Embryonic facial prominence (tissue), 1 donor: ENCODE results near the gene TEX30.
"Not testable (repeated sequence)": the region's sequence is repeated elsewhere in the genome, so short reads cannot be mapped to it uniquely, and the experiment has no call there.

Experiments
- DNase-seq: peaks from one replicate; pipeline ENCODE4 v3.0.0-alpha.2; 2016; ENCODE audit errors: extremely low spot score

TEX30 gene

GRCh38 chr13:102773441-102774213 lies at the start of gene TEX30:
TSS of gene TEX30 (minus strand) at chr13:102773786. CDS start at chr13:102770026, 3,760 bp downstream.
- DNase-seq: peak; percentile 54

- no peak for DNase-seq
Measured at GRCh38 chr13:102817907-102818306, 44.3 kb upstream of the TEX30 start.

GRCh38 chr13:102817241-102817640 lies 43.7 kb upstream of the TEX30 start:
- DNase-seq: no peak

- no peak for DNase-seq
Measured at GRCh38 chr13:102816708-102817107, 43.1 kb upstream of the TEX30 start.

GRCh38 chr13:102815788-102816187 lies 42.2 kb upstream of the TEX30 start:
- DNase-seq: no peak

GRCh38 chr13:102814793-102815192 lies 41.2 kb upstream of the TEX30 start:
- no peak for DNase-seq

- no peak for DNase-seq
Measured at GRCh38 chr13:102814025-102814607, 40.5 kb upstream of the TEX30 start.

- no peak for DNase-seq
Measured at GRCh38 chr13:102812611-102813287, 39.2 kb upstream of the TEX30 start.

GRCh38 chr13:102807699-102808098 lies 34.1 kb upstream of the TEX30 start:
- DNase-seq: no peak

- no peak for DNase-seq
Measured at GRCh38 chr13:102805680-102806079, 32.1 kb upstream of the TEX30 start.

GRCh38 chr13:102800145-102801041 lies 26.8 kb upstream of the TEX30 start:
- DNase-seq: peak; percentile 10

GRCh38 chr13:102799426-102800144 lies 26.0 kb upstream of the TEX30 start:
- no peak for DNase-seq

GRCh38 chr13:102798581-102799425 lies 25.2 kb upstream of the TEX30 start, which contains the start of the genes BIVM and POGLUT2:
TSS of gene BIVM (plus strand) at chr13:102799119. CDS start at chr13:102807268, 8,149 bp downstream.
TSS of gene POGLUT2 (minus strand) at chr13:102798976. CDS start at chr13:102798670, 306 bp downstream.
- DNase-seq: peak; percentile 77

GRCh38 chr13:102793611-102794355 lies 20.2 kb upstream of the TEX30 start:
- no peak for DNase-seq

- DNase-seq: no peak
Measured at GRCh38 chr13:102792396-102792795, 18.8 kb upstream of the TEX30 start.

GRCh38 chr13:102788683-102789082 lies 15.1 kb upstream of the TEX30 start:
- DNase-seq: no peak

GRCh38 chr13:102784483-102784882 lies 10.9 kb upstream of the TEX30 start:
- no peak for DNase-seq

GRCh38 chr13:102781591-102781990 lies 8.0 kb upstream of the TEX30 start:
- no peak for DNase-seq

- not testable (repeated sequence) for DNase-seq
Measured at GRCh38 chr13:102780656-102781055, 7.1 kb upstream of the TEX30 start.
